HPDE6-E6E7 (cell line): Measurements from ENCODE around the gene SERPINI1.
"Not testable (repeated sequence)": the region's sequence is repeated elsewhere in the genome, so short reads cannot be mapped to it uniquely, and the experiment has no call there.

ENCODE experiments used
- DNase-seq: peaks from one replicate; pipeline ENCODE4 v3.0.0; 2011; ENCODE audit warnings: missing footprints; ENCODE audit errors: extremely low spot score

SERPINI1 gene

DNA sequence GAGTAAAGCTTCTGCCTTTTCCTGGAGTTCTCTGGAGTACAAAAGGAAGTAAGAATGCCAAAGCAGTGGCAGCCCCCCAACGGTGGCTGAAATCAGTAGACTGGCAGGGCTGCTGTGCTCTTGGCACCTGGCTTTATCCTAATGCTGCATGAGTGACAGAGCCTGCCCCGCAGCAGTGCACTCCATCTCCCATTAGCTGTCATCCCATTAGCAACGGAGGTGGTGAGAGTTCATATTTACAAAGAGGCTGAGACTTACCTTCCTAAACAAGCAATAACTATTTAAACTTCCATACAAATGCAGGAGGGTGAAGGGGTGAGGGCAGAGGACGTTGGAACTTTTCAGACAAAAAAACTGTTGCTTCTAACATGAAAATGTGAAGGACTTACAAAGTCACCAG is 51.9 kb downstream of the SERPINI1 start:
- no peak for DNase-seq

DNA sequence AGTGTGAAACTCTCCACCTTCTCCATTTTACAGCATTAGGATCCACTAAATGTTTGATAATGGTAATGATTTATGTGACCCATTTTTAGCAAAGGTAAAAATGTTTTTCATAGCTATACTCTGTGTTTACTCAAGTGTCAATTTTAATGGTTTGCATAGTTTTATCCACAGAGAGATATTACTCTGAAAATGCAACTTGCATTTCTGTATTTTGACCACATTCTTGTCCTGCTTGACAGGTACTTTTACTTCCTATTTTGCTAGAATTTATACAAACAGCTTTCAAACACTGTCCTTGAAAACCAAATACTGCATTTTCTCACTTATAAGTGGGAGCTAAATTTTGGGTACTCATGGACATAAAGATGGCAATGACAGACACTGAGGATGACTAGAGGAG is 62.9 kb downstream of the SERPINI1 start:
- no peak for DNase-seq

DNA sequence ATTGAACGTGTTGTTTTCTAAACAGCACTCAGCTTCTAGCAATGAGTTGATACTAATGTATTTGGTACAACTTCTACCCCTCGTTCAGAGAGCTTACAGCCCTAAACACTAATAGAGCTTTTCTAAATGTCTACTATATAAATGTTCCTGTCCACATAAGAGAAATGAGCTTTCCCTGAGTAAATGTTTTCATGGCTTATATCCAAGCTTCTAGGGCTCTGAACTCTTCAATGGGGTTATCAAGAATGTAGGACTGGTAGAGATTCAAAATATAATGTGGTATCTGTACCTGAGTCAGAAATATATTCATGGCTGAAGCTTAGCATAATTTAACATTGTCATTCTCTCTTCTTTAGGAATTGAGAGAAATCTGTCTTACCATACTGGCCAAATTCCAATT is 73.4 kb downstream of the SERPINI1 start:
- DNase-seq, result no peak

DNA sequence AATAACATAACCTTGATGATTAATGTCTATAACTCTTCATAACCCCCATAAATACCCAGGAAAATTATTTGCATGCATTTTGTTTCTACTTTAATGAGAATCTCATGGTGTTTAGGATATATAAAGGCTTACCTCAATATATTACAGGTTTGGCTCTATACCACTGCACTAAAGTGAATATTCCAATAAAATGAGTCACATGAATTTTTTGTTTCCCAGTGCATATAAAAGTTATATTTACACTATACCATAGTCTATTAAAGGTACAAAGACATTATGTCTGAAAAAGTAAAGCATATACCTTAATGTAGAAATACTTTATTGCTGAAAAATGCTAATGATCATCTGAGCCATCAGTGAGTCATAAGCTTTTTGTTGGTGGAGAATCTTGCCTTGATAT is 74.7 kb downstream of the SERPINI1 start:
- DNase-seq, result no peak

DNA sequence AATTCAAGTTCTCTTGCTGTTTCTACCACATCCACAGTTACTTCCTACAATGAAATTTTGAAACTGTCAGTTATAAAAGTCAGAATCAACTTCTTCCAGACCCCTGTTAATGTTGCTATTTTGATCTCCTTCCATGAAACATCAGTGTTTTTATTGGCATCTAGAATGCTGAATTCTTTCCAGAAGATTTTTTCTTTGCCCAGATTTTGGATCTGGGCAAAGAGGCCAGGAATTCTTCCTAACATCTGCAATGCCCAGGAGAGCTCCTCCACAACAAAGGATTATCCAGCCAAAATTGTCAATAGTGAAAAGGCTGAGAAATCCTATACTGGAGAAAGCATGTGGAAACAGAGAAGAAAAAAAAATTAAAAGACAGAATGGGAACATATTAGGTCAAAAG is 75.5 kb downstream of the SERPINI1 start:
- DNase-seq, result no peak

DNA sequence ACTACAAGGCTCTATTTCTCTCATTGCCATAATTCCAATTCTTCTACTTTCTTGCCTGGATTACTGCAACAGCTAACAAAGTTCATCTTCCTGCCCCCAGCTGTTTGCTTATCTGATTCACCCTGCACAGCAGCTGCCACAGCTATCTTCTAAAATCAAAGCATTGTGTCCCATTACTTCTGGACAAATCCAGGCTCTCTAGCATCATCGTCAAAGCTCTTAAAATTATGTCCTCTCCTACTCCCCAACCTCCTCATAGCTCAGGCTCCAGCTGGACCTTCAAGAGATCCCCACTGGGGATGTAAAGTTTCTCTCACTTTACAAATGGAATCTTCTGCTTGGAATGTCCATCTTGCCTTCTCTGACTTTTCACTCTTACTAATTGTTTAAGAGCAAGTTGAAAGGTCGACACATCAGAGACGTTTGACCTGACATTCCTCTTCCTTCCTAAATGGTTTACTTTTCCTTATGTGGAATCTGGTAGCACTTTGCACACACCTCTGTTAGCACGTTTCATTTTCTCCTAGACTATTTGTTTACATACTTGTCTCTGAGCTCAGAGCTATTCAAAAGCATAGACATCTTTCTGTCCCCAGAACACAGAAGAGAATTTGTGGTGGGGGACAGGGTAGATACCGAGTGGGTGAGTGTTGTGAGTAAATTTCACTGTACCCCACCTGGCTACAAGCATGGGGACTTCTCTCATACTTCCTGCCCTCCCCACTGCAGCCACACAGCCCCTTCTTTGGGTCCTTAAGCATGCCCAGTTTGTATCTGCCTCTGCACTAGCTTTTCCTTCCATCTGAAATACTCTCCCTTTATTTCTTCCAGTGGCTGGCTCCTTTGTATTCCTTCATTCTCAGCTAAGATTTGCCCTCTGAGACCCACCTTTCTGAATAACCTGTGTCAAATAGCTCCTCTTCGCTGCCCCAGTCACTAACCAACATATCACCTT is 77.9 kb downstream of the SERPINI1 start:
- no peak for DNase-seq

DNA sequence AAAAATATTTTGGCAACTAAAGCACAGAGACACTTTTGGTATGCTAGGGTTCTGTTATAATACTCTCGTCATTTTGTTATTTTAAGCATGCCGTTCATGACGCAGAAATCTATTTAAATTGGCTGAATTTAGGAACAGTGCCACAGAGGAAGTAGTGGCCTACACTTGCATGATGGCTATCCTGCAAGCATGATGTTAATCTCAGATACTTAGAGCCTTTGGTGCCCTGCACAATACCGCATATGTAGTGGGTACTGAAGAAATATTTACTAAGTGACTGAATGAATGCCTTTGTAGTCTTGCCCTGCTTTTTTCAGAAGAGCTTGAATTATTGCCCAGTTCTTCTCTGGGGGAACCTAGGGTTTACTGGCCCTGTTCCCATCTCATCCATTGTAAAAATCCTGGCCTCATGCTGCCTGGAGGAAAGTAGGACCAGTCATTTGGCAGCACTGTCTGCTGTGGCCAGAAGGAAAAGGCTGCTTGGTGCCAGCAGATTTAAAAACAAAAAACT is 79.0 kb downstream of the SERPINI1 start:
- DNase-seq, result no peak

DNA sequence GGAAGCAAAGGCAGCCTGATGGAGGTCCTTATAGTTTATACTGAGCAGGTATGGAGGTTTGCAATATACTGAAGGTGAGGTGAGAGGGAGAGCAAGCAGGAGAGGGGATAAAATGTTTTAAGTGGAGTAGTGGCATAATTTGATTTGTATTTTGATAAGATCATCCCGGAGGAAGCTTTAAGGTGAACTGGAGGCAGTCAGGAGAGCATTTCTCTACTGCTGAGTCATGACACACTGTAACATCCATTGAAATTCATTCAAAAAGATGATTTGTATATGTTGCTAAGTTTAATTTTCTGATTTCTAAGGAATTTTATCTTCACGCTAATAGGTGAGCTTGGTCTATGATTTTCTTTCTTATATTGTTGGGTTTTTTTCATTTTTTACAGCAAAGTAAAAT is 81.4 kb downstream of the SERPINI1 start:
- no peak for DNase-seq

DNA sequence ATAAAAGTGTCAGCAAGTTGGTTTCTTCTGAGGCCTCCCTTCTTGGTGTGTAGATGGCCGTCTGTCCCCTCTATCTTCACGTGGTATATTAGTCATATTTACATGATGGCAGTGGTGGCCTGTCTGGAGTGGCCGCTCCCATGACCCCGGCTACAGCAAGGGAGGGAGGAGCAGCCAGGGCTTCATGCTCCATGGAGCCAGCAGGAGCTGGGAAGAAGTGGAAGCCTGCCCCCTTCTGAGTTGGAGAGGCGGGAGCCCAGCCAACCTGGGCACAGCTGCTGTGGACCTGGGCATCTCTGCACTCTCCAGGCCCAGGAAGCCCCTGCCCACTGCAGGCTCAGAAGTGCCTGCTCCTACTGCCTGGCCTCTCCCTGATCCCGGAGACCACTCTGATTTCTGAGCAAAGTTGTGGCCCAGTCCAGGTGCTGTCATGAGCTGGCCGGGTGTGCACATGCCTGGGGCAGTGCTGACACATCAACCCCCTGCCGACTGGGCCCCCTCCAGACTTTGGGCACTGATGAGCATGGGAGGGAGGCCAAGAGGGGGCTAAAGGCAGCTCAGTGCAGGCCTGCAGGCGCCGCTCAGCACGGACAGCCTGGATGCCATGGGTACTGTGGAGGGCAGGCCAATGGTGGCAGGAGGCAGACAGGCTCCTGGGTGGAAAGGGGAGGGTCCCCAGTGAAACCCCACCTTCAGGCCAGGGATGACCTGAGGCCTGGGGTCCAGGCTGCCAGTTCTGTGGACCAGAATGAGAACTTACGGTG is 84.8 kb downstream of the SERPINI1 start:
- no peak for DNase-seq

DNA sequence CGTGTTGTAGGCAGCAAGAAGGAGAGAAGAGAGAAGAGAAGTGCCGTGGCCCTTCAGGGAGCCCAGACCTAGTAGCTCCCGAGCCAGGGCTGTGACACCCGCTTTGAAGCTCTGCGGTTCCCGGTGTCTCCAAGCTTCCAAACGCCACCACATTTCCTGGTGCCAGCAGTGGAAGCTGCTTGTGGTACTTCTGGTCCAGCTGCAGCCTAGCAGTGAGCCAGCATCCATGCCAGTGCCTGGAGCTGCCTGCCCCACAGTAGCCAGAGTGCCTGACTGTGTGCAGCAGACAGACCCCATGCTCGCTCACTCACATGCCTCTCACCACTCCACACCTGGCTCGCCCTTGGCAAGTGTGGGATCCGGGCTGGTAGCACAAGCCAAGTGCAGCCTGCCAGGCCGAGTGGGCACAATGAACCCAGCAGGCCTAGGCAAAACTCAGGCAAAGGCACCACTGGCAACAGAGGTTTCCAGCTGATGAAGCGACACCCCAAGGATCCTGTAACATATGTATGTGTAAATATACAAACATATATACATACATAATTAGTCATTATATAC is 85.8 kb downstream of the SERPINI1 start:
- no peak for DNase-seq

DNA sequence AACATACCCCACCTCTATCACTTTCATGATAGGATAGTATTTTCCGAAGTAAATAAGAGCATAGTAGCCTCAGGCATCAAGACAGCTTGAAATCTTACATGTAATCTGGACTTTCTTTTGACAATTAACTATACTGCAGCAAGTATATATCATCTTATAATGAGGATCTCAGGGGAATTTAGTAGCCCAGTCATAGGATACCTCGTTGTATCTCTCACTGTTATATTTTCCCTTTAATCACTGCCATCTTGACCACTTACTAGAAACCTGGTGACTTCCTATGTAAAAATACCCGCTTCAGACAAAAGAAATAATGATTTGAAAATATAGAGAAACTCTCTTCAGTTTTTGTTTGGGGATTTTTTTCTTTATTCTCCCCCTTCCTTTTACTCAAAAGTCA is 88.2 kb downstream of the SERPINI1 start:
- no peak for DNase-seq

DNA sequence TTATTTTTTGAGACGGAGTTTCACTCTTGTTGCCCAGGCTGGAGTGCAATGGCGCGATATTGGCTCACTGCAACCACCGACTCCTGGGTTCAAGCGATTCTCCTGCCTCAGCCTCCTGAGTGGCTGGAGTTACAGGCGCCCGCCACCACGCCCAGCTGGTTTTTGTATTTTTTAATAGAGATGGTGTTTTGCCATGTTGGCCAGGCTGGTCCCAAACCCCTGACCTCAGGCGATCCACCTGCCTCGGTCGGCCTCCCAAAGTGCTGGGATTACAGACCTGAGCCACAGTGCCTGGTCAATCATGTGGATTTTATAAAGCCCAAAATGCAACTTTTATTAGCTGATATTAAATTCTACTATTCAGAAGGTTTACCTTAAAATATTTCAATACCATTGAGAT is 92.1 kb downstream of the SERPINI1 start:
- not testable (repeated sequence) for DNase-seq

DNA sequence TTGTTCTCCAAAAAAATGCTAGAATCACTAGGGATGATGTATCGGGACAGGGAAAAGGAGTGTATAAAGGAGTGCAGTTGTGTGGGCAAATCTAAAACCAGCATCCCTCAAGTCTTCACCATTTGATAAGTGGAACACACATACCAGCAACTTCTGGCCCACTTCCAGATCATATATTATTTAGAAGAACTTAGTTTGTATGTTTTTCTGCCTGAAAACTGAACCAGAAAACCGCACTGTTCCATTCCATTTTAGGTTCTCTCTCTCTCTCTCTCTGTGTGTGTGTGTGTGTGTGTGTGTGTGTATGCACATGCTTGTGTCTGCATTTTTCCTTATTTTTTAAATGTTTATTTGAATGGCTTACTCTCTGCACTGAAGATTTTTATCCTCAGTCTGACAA is 93.5 kb downstream of the SERPINI1 start:
- no peak for DNase-seq

DNA sequence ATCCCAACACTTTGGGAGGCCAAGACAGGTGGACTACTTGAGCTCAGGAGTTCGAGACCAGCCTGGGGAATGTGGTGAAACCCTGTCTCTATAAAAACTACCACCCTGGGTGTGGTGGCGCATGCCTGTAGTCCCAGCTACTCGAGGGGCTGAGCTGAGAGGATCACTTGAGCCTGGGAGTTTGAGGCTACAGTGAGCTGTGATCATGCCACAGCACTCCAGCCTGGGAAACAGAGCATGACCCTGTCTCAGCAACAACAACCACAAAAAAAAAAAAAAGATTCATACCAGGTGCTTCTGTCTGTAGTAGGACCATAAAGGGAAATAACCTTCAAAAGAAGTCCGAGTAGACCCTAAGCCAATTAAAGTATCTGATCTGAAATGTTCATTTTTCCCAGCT is 94.5 kb downstream of the SERPINI1 start:
- no peak for DNase-seq

DNA sequence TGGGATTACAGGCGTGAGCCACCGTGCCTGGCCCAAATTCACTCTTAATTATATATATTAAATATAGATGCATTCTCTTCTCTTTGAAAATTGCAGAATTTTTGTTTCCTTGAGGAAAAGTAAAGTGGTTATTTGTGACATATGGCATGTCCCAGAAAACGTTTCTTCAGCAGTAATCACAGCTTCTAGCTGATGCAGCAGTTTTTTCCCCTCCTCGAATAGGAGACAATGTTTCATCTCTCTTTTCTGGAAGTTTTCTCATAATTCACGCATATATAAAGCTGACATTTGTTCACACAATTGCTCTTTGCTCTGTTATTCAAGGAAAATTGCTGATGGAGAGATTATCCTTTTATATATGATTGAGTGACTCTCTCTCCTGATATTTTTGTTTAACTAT is 99.8 kb downstream of the SERPINI1 start:
- DNase-seq, result no peak

DNA sequence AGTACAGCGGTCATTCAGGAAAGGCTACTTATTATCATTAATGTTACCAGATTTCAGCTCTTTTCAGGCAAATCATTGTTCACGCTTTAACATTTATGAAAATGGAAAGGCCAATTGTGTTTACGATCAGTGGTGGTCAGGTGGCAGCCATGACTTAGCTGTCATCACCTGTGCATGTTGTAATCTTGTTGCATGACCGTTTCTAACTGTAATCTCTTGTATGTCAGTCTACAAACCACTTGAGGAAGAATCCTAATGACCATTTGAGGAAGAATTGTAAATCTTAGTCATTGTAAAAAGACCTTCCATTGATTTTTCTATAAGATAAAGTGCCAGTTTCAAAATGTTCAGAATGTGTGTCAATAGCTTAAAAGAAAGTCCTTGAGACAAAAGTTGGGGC is 100.4 kb downstream of the SERPINI1 start:
- DNase-seq, result no peak

DNA sequence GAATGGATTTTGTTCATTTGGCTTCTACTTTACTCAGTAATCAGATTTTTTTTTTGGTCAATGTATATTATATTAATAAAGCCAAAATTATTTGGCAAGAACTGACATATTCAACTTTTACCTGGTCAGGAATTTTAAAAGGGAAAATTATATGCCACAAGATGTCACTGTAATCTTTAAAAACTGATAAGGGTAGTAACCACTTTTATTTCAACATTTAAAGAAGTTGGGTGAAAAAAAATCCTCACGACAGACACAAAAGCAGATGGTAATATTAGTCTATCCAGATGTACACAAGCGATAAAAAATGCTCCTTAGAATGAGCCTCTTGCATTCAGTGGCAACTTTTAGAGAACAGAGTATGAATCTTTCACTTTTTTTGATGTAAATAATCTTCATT is 101.9 kb downstream of the SERPINI1 start:
- no peak for DNase-seq

DNA sequence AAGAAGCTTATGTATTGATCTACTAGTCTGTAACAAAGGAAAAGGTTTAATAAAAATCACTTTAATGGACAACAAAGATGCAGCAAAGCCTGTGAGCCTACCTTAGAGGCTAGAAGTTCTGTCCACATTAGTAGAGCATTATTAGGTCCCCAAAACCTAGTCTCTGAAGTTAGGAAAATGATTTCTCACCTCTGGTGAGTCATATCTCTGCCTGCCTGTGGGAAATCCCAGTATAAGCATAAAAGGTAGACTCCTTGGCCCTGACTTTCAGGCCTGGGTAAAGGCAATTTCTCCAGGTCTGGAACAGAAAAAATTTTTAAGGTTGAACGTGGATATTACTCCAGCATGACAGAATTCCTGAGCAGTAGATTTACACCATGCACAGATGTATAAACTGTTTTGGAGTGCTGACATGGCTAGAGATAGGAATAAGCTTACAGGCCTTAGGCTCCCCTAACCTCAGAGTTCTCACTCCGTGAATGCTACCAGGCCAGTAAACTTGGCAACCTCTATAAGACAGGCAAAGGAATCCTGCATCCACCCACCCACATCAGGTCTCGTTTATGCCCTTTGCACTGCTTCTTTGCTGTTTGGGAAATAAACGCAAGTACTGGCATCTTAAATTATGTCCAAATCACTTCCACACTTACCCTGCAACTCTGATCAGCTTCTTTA is 104.1 kb downstream of the SERPINI1 start:
- DNase-seq, result no peak

DNA sequence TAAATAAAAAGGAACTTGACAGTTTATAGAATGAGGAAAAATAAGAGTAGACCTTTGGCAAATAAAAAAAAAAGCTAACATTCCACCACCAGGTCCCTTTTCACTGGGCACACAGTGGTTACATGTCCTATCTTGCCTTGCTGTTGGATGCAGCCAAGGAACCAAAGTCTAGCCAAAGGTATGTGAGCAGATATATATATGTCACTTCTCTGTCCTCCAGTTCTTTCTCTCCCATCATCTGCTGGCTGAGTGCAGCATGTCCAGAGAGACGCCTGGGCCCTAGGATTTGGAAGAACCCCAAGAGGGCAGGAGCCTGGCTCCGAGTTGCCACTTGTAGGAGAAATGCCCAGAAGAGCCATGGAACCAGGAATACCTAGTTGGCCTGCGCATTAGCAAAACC is 104.7 kb downstream of the SERPINI1 start:
- no peak for DNase-seq

DNA sequence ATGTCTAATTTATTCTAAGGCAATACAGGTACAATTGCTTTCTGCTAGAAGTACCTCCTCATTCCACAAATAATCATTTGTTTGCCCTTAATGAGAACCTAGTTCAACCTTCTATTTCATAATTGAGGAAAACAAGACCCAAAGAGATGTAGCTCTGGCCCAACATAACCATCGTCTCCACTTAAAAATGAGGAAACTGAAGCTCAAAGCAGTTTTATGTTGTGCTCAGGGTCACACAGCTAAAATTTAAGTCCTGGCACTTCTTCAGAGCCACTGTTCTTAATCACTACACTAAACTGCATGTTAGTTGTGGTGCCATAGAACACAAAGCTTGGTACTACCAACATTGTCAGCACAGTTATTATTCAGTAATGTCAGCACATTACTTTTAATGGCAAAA is 108.0 kb downstream of the SERPINI1 start:
- no peak for DNase-seq

DNA sequence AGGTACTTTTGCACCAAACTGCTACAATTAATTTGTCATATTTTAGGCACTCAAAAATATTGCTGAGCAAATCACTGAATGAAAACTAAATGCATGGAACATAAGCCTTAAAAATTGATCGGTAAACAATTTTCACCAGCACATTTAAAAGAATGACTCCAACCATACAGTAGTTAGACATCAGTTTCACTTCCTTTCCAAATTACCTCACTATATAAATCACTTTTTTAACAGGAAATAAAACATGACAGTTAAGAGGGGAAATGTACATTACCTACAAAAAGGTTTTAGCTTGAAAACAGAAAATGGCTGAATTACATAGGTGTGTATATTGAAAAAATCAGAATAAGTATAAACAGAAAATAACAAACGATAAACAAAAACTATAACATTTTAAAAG is 108.4 kb downstream of the SERPINI1 start:
- DNase-seq, result no peak

DNA sequence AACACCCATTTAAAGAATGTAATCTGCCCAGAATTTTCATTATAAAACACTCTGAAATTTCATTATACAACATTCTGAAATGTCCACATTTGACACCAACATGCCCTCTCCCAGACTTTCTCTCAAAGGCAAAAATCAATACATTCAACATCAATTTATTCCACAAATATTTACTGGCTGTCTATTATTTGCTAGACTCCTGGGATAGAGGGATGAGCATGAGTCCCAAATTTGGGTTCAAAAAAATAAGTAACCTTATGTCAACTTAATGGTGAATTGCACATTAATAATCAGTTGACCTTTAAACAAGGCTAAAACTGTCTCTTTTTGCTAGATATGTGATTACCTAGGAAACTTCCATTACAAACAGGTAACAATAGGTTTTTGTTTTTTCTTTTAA is 109.0 kb downstream of the SERPINI1 start:
- no peak for DNase-seq
